ENCODE data around the gene TRPV5. TPM values are rescaled to one million over a fixed set of nuclear protein-coding genes. Genes with fewer than 3 reads are reported as not detected.

The TRPV5 gene
- total RNA-seq, 1 donor: not detected

DNA sequence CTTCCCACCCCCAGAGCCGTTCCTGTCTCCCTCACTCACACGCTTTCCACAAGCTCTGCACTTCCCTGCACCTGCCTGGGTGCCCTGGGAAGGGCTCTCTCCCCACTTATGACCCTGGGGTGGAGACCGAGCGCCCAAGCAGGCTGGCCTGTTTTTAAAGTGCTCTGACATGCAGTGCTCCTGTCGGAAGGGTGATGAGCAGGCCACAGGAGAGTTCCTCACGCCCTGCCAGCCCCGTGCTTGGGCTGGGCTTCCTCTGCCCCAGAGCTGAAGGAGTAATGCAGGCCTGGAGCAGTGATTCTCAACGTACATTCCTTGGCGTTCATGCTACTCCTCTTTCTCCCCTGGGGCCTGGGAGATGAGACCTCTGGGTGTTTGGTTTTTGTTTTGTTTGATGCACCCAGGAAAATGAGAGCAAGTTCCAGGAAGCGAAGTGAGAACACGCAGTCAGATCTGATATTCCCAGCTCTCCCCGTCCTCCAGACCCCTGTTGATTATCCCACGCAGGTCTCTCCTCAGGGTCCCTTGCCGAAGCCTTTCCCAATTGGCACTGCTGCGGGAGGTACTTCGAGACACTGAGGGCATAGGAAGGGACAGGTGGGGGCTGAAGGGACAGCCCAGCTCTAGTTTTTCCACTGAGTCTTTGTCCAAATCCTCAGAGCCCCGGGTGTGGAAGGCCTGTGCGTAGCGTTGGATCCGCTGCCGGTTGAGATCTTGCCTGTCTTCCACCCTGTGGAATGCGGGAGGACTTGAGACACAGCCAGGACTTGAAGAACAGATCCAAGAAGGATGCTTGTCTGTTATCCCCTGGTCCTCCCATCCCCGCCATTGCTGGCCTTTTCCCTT, 62.1 kb downstream of the TRPV5 start:
- Histone ChIP-seq H3K27ac (ENCODE audit: low read depth, low read length) (no peak overlapping the region), H4K20me1 (ENCODE audit: insufficient read depth, low read length) (no peaks in the 10 kb centered on the region), H2AFZ (ENCODE audit: low read length) (no peak overlapping the region), H3K4me2 (ENCODE audit: insufficient read depth, low read length) (no peak overlapping the region), H3K4me3 (ENCODE audit: insufficient read depth, low read length) (no peak overlapping the region), H3K9me3 (ENCODE audit: low read depth, low read length) (no peaks in the 10 kb centered on the region), H3K79me2 (ENCODE audit: insufficient read depth, low read length) (no peaks in the 10 kb centered on the region), H3K27me3 (ENCODE audit: insufficient read depth, low read length) (no peaks in the 10 kb centered on the region), H3K36me3 (ENCODE audit: insufficient read depth, low read length) (no peaks in the 10 kb centered on the region), H3K4me1 (ENCODE audit: insufficient read depth, low read length) (no peaks in the 10 kb centered on the region)
- TF ChIP-seq, protein P1, sequence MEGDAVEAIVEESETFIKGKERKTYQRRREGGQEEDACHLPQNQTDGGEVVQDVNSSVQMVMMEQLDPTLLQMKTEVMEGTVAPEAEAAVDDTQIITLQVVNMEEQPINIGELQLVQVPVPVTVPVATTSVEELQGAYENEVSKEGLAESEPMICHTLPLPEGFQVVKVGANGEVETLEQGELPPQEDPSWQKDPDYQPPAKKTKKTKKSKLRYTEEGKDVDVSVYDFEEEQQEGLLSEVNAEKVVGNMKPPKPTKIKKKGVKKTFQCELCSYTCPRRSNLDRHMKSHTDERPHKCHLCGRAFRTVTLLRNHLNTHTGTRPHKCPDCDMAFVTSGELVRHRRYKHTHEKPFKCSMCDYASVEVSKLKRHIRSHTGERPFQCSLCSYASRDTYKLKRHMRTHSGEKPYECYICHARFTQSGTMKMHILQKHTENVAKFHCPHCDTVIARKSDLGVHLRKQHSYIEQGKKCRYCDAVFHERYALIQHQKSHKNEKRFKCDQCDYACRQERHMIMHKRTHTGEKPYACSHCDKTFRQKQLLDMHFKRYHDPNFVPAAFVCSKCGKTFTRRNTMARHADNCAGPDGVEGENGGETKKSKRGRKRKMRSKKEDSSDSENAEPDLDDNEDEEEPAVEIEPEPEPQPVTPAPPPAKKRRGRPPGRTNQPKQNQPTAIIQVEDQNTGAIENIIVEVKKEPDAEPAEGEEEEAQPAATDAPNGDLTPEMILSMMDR (IDR thresholded peaks at IDR 0.05; ENCODE audit: extremely low read depth, low read depth, low read length): no peak
- peak; percentile 54 for DNase-seq (ENCODE audit: insufficient read length, low spot score, missing footprints)

DNA sequence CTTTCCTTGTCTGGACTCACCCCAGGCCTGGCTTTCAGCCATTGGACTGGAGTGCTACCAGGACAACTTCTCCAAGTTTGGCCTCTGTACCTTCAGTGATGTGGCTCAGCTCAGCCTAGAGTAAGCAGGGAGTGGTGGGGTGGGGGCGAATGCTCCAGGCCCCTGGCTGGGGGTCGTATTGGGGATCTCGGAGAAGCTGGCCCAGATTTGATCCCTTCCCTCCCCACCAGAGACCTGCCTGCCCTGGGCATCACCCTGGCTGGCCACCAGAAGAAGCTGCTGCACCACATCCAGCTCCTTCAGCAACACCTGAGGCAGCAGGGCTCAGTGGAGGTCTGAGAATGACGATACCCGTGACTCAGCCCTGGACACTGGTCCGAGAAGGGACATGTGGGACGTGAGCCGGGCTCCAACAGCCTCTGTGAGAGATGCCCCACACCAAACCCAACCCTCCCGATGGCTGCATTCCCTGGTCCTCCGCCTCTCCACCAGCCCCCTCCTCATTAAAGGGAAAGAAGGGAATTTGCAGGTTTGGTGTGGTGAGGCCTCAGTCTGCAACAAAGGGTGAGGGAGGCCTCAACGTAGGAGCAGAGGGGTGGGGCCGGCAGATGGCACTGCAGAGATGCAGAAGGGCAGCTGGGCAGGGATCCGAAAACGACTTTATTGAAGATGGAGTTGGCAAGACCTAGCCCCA, 62.8 kb downstream of the TRPV5 start:
- no peak for DNase-seq (ENCODE audit: insufficient read length, low spot score, missing footprints)
- no peak overlapping the region for H3K4me3 ChIP-seq (ENCODE audit: insufficient read depth, low read length)
- no peaks in the 10 kb centered on the region for H4K20me1 ChIP-seq (ENCODE audit: insufficient read depth, low read length)
- H3K4me2 ChIP-seq (ENCODE audit: insufficient read depth, low read length): no peak overlapping the region
- H3K27ac ChIP-seq (ENCODE audit: low read depth, low read length): no peak overlapping the region
- TF ChIP-seq, protein P1 (IDR thresholded peaks at IDR 0.05; ENCODE audit: extremely low read depth, low read depth, low read length): no peak
- no peaks in the 10 kb centered on the region for H3K36me3 ChIP-seq (ENCODE audit: insufficient read depth, low read length)
- H3K27me3 ChIP-seq (ENCODE audit: insufficient read depth, low read length): no peaks in the 10 kb centered on the region
- H3K79me2 ChIP-seq (ENCODE audit: insufficient read depth, low read length): no peaks in the 10 kb centered on the region
- H2AFZ ChIP-seq (ENCODE audit: low read length): no peak overlapping the region
- no peaks in the 10 kb centered on the region for H3K9me3 ChIP-seq (ENCODE audit: low read depth, low read length)
- no peaks in the 10 kb centered on the region for H3K4me1 ChIP-seq (ENCODE audit: insufficient read depth, low read length)

DNA sequence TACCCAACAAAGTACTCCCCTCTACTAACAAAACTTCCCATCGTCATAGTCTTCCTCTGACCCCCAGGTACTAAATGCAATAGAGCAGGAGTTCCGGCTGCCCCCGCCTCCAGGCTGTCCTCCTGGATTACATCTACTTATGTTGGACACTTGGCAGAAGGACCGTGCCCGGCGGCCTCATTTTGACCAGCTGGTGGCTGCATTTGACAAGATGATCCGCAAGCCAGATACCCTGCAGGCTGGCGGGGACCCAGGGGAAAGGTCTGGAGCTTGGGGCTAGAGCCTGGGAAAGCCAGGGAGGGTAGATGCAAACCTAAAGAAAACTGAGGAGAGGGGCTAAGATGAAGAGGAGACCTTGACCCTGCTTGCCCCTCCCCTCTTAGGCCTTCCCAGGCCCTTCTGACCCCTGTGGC, 63.4 kb downstream of the TRPV5 start:
- Histone ChIP-seq H3K4me3 (ENCODE audit: insufficient read depth, low read length) (no peak overlapping the region), H3K36me3 (ENCODE audit: insufficient read depth, low read length) (no peaks in the 10 kb centered on the region), H3K9me3 (ENCODE audit: low read depth, low read length) (no peaks in the 10 kb centered on the region), H3K79me2 (ENCODE audit: insufficient read depth, low read length) (no peaks in the 10 kb centered on the region), H2AFZ (ENCODE audit: low read length) (no peak overlapping the region), H3K4me2 (ENCODE audit: insufficient read depth, low read length) (no peak overlapping the region), H3K4me1 (ENCODE audit: insufficient read depth, low read length) (no peaks in the 10 kb centered on the region), H3K27me3 (ENCODE audit: insufficient read depth, low read length) (no peaks in the 10 kb centered on the region), H3K27ac (ENCODE audit: low read depth, low read length) (no peak overlapping the region), H4K20me1 (ENCODE audit: insufficient read depth, low read length) (no peaks in the 10 kb centered on the region)
- TF ChIP-seq, protein P1 (IDR thresholded peaks at IDR 0.05; ENCODE audit: extremely low read depth, low read depth, low read length): no peak
- peak; percentile 62 for DNase-seq (ENCODE audit: insufficient read length, low spot score, missing footprints)

DNA sequence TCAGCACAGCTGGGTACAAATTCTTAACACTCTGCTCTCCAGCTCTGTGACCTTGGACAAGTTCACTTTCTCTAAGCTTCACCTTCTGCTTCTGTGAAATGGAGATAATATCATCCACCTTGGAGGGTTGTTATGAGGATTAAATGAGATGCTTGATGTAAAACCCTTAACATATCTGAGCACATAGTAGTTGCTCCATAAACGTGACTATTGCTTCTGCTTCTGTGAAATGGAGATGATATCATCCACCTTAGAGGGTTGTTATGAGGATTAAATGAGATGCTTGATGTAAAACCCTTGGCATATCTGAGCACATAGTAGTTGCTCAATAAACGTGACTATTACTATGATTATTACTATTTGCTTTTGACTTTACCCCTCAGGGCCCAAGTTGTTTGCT, 64.1 kb downstream of the TRPV5 start:
- no peaks in the 10 kb centered on the region for H3K9me3 ChIP-seq (ENCODE audit: low read depth, low read length)
- no peak overlapping the region for H2AFZ ChIP-seq (ENCODE audit: low read length)
- H3K79me2 ChIP-seq (ENCODE audit: insufficient read depth, low read length): no peaks in the 10 kb centered on the region
- H3K36me3 ChIP-seq (ENCODE audit: insufficient read depth, low read length): no peaks in the 10 kb centered on the region
- DNase-seq (ENCODE audit: insufficient read length, low spot score, missing footprints): no peak
- TF ChIP-seq, protein P1 (IDR thresholded peaks at IDR 0.05; ENCODE audit: extremely low read depth, low read depth, low read length): no peak
- H4K20me1 ChIP-seq (ENCODE audit: insufficient read depth, low read length): no peaks in the 10 kb centered on the region
- H3K4me3 ChIP-seq (ENCODE audit: insufficient read depth, low read length): no peak overlapping the region
- no peak overlapping the region for H3K4me2 ChIP-seq (ENCODE audit: insufficient read depth, low read length)
- no peaks in the 10 kb centered on the region for H3K27me3 ChIP-seq (ENCODE audit: insufficient read depth, low read length)
- no peak overlapping the region for H3K27ac ChIP-seq (ENCODE audit: low read depth, low read length)
- H3K4me1 ChIP-seq (ENCODE audit: insufficient read depth, low read length): no peaks in the 10 kb centered on the region

Data from osteoblast (primary cell).